ENCODE measurements around the gene CCDC34. TPM values are rescaled to one million over a fixed set of nuclear protein-coding genes. Genes with fewer than 3 reads are reported as not detected.

CCDC34 gene
- polyA plus RNA-seq, 1 donor from 2014 or later = 13.3 TPM

GRCh38 chr11:27352781-27353180, 10.2 kb downstream of the CCDC34 start:
- Histone ChIP-seq H3K9ac (ENCODE audit: low read length) (no peak overlapping the region), H2AFZ (ENCODE audit: low read depth, low read length) (no peak overlapping the region), H3K36me3 (ENCODE audit: insufficient read depth, low read length) (no peaks in the 10 kb centered on the region), H4K20me1 (ENCODE audit: insufficient read depth) (no peaks in the 10 kb centered on the region), H3K79me2 (replicated peaks; ENCODE audit: insufficient read depth, low read length) (no peaks in the 10 kb centered on the region), H3K27me3 (ENCODE audit: insufficient read depth, low read depth, low read length) (no peaks in the 10 kb centered on the region), H3K4me3 (ENCODE audit: low read length) (no peak overlapping the region), H3K9me3 (ENCODE audit: low read length) (no peaks in the 10 kb centered on the region), H3K27ac (ENCODE audit: low read length) (no peak overlapping the region), H3F3A (ENCODE audit: insufficient read depth, low read length, poor library complexity, severe bottlenecking) (no peaks in the 10 kb centered on the region), H3K4me2 (ENCODE audit: low read length) (no peak overlapping the region), H3K9me2 (ENCODE audit: insufficient read depth, low read length) (no peaks in the 10 kb centered on the region)
- no peak for TF ChIP-seq RAD21 (conservative IDR thresholded peaks at IDR 0.05)
- TF ChIP-seq CTCF (IDR thresholded peaks at IDR 0.05; ENCODE audit: poor library complexity, severe bottlenecking) = no peak
- TF ChIP-seq EZH2 (IDR thresholded peaks at IDR 0.05; ENCODE audit: borderline replicate concordance, insufficient read depth, low read length, poor library complexity, severe bottlenecking) = no peak
- TF ChIP-seq TAF1 (IDR thresholded peaks at IDR 0.05; ENCODE audit: low read depth) = no peak
- TF ChIP-seq REST (IDR thresholded peaks at IDR 0.05; ENCODE audit: borderline replicate concordance) = no peak

- Histone ChIP-seq H3K9me3 (ENCODE audit: low read length) (no peaks in the 10 kb centered on the region), H3K9me2 (ENCODE audit: insufficient read depth, low read length) (no peaks in the 10 kb centered on the region), H3F3A (ENCODE audit: insufficient read depth, low read length, poor library complexity, severe bottlenecking) (no peaks in the 10 kb centered on the region), H3K4me3 (ENCODE audit: low read length) (no peak overlapping the region), H3K4me2 (ENCODE audit: low read length) (no peak overlapping the region), H3K9ac (ENCODE audit: low read length) (no peak overlapping the region), H3K36me3 (ENCODE audit: insufficient read depth, low read length) (no peaks in the 10 kb centered on the region), H3K27ac (ENCODE audit: low read length) (no peak overlapping the region), H3K79me2 (replicated peaks; ENCODE audit: insufficient read depth, low read length) (no peaks in the 10 kb centered on the region), H2AFZ (ENCODE audit: low read depth, low read length) (no peak overlapping the region), H4K20me1 (ENCODE audit: insufficient read depth) (no peaks in the 10 kb centered on the region), H3K27me3 (ENCODE audit: insufficient read depth, low read depth, low read length) (no peaks in the 10 kb centered on the region)
- no peak for TF ChIP-seq RAD21 (conservative IDR thresholded peaks at IDR 0.05)
Measured at GRCh38 chr11:27350511-27350910, 12.5 kb downstream of the CCDC34 start.

GRCh38 chr11:27349919-27350318, 13.1 kb downstream of the CCDC34 start:
- Histone ChIP-seq H4K20me1 (ENCODE audit: insufficient read depth) (no peaks in the 10 kb centered on the region), H3K4me2 (ENCODE audit: low read length) (no peak overlapping the region), H3K36me3 (ENCODE audit: insufficient read depth, low read length) (no peaks in the 10 kb centered on the region), H3K79me2 (replicated peaks; ENCODE audit: insufficient read depth, low read length) (no peaks in the 10 kb centered on the region), H3K9me3 (ENCODE audit: low read length) (no peaks in the 10 kb centered on the region), H3K27ac (ENCODE audit: low read length) (no peak overlapping the region), H2AFZ (ENCODE audit: low read depth, low read length) (no peak overlapping the region), H3K9ac (ENCODE audit: low read length) (no peak overlapping the region), H3K9me2 (ENCODE audit: insufficient read depth, low read length) (no peaks in the 10 kb centered on the region), H3K4me3 (ENCODE audit: low read length) (no peak overlapping the region), H3F3A (ENCODE audit: insufficient read depth, low read length, poor library complexity, severe bottlenecking) (no peaks in the 10 kb centered on the region), H3K27me3 (ENCODE audit: insufficient read depth, low read depth, low read length) (no peaks in the 10 kb centered on the region)
- no peak for TF ChIP-seq CTCF (IDR thresholded peaks at IDR 0.05; ENCODE audit: poor library complexity, severe bottlenecking)
- TF ChIP-seq EP300 (conservative IDR thresholded peaks at IDR 0.05; ENCODE audit: poor library complexity, severe bottlenecking) = no peak
- TF ChIP-seq MXI1 (conservative IDR thresholded peaks at IDR 0.05; ENCODE audit: poor library complexity, severe bottlenecking) = no peak
- no peak for TF ChIP-seq EZH2 (IDR thresholded peaks at IDR 0.05; ENCODE audit: borderline replicate concordance, insufficient read depth, low read length, poor library complexity, severe bottlenecking)
- no peak for TF ChIP-seq POLR2AphosphoS5 (IDR thresholded peaks at IDR 0.05)
- no peak for TF ChIP-seq TAF1 (IDR thresholded peaks at IDR 0.05; ENCODE audit: low read depth)
- no peak for TF ChIP-seq REST (IDR thresholded peaks at IDR 0.05; ENCODE audit: borderline replicate concordance)
- no peak for TF ChIP-seq RAD21 (conservative IDR thresholded peaks at IDR 0.05)
- no peak for TF ChIP-seq SMC3 (conservative IDR thresholded peaks at IDR 0.05; ENCODE audit: poor library complexity)

Measured in neural cell (in vitro differentiated cells).